NK-92 (cell line): ENCODE data around the gene UNC5A.
"Not testable (repeated sequence)": the region's sequence is repeated elsewhere in the genome, so short reads cannot be mapped to it uniquely, and the experiment has no call there.

Experiments used
- DNase-seq: peaks from one replicate; lab custom pipeline; 2025; ENCODE audit not compliant: unreplicated experiment; lab: John Stamatoyannopoulos, UW

Gene UNC5A

DNA sequence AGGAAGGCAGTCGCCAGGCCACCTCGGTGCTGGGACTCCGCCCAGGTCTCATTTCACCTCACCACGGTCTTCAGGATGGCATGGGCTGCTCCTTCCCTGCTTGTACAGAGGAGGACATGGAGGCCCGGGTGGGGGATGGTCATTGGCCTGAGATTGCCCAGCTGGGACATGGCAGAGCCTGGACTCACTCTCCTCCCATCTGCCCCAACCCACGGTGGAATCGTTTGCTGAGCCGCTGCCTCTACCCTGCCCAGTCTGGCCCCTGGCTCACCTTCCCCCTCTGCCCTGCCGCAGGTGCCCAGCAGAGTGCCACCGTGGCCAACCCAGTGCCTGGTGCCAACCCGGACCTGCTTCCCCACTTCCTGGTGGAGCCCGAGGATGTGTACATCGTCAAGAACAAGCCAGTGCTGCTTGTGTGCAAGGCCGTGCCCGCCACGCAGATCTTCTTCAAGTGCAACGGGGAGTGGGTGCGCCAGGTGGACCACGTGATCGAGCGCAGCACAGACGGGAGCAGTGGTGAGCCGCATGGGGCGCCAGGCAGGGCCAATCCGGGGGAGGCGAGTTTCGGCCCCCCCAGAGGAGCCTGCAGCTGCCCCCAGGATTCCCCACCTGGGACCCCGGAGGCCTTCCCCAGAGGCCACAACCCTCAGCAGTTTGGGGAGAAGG is 52.1 kb downstream of the UNC5A start:
- DNase-seq, result no peak

DNA sequence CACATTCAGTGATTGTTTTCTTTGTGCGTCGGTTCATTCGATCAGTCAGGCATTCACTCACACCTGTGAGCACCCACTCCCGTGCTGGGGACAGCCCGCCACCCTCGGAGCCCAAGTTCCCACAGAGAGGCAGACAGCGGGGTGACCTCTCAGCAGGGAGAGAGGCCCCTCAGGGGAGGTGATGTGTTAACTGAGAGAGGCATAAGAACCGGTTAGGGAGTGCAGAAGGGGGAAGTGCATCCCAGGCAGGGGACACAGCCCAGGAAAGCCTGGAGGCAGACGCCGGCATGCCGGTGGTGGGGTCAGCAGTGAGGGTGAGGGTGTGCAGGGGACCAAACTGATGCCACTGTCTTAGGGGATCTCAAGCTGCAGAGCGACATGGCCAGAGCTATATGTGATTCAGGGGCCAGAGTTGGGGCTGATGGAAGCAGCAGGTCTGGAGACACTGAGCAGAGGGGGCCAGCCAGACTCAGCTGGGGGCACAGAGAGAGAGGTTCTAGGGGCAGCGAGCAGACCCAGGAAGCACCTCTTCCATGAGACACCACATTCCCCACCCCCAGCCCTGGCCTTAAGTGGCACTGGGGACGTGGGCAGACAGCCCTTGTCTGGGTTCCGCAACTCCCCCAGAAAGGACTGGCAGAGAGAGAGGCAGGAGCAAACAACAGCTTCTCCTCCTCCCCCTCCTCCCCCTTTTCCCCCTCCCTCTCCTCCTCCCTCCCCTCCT is 52.8 kb downstream of the UNC5A start:
- DNase-seq, result no peak

DNA sequence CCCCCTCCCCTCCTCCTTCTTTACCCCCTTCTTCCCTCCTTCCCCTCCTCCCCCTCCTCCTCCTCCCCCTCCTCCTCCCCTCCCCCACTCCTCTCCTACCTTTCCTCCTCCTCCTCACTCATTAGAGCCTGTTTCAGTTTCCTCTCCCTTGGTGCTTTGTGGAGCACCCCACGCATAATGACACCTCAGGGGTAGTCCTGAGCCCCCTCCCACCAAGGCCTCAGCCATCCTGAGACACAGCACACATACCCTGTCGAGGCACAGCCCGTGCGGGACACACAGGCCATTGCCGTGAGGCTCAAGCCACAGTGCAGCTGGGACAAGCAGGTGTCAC is 53.4 kb downstream of the UNC5A start:
- DNase-seq, result no peak

DNA sequence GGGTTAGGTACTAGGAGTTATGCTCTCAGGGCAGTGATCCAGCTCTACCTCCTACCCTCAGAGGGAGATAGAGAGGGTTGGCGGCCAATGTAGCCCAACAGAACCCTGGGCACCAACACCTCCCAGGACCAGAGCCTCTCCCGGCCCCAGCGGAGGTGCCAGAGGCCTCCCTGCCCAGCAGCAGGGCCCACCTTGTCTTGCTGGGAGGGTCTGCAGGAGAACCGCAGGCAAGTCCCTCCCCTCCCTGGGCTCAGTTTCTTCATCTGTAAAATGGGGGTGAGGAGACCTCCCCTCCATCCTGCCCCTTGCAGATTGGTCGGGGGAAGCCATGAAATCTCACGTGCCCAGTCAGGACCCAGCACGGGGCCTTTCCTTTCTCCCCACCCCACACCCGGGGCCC is 54.4 kb downstream of the UNC5A start:
- DNase-seq, result no peak

DNA sequence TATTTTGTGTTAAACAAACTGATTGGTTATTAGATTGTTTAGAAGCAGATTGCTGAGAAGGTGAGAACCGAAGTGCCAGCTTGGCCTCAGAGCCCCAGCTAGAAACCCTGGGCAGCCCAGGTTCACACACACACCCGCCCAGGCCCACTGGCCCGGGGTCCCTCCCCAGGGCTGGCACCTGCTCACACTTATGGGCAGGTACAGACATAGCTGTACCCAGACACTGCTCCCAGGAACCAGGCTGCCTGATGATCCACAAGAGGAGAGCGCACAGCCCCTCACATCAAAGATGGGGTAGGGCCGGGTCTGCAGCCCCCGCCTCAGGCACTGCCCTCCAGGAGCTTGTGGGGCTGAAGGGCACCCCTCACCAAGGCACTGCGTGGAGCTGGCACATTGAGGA is 55.6 kb downstream of the UNC5A start:
- no peak for DNase-seq

DNA sequence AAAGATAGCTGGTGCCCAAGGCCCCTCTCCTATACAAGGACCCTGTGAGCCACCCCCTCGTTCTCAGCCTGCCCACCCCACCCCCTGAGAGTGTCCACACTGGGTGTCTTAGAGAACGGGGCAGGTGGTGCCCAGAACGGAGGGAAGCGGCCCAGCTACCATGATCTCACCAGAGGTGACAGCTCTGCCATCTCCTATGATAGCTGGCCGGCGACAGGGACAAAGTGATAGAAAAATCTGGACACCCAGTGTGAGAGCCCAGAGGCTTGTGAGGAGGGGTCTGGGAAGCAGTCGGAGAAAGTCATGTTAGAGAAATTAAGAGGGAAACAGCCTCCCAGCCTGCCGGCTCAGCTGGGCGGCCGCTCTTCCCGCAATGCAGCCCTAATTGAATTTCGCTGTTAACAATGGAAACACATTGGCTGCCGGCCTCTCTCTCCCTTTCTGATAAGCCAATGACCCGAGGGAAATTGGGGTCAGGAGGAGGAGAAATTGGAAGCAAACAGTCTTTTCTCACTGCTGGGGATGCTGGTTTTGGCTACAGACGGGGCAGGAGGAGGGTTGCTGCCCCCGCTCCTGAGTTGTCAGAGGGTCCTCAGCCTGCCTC is 56.5 kb downstream of the UNC5A start:
- DNase-seq, result no peak

DNA sequence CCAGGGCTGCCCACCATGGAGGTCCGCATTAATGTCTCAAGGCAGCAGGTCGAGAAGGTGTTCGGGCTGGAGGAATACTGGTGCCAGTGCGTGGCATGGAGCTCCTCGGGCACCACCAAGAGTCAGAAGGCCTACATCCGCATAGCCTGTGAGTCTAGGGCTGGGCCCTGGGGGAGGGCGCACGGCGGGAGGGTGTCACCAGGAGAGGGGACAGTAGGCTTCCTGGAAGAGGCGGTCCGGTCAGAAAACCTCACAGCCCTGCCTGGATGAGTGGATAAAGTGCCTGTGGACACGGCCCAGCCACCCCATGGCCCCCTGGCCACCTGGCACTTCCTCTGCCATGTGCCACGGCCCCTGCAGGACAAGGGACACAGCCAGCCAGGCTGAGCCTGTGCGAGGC is 57.8 kb downstream of the UNC5A start:
- no peak for DNase-seq

DNA sequence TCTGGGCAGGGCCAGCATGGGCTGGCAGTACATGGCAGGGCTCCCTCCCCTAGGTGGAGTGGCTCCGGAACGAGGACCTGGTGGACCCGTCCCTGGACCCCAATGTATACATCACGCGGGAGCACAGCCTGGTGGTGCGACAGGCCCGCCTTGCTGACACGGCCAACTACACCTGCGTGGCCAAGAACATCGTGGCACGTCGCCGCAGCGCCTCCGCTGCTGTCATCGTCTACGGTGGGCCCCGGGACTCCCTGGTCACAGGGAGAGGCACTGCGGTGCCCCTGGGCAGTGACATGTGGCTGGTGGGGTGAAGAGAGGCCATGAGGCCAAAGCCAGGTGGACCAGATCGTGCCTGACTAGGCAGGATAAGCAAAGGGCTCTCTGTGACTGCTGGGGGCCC is 58.4 kb downstream of the UNC5A start:
- DNase-seq, result no peak

DNA sequence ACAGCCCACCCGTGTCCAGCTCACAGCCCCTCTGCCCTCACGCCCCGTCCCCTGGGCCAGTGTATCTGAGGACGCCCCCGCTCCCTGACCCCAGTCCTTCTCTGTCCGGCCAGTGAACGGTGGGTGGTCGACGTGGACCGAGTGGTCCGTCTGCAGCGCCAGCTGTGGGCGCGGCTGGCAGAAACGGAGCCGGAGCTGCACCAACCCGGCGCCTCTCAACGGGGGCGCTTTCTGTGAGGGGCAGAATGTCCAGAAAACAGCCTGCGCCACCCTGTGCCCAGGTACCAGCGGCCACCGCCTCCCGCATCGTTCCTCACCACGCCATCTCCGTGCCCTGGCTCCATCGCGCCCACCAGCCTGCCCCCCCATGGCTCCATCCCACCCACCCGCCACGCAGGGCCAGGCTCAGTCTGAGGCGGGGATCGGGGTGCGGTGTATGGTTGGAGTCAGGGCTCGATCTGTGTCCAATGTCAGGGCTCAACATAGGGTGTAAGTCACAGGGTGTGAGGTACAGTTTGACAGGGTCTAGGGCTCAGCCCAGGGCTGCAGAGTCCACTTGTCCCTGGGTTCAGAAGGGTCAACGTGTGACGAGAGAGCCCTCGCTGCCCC is 59.2 kb downstream of the UNC5A start:
- DNase-seq, result no peak

DNA sequence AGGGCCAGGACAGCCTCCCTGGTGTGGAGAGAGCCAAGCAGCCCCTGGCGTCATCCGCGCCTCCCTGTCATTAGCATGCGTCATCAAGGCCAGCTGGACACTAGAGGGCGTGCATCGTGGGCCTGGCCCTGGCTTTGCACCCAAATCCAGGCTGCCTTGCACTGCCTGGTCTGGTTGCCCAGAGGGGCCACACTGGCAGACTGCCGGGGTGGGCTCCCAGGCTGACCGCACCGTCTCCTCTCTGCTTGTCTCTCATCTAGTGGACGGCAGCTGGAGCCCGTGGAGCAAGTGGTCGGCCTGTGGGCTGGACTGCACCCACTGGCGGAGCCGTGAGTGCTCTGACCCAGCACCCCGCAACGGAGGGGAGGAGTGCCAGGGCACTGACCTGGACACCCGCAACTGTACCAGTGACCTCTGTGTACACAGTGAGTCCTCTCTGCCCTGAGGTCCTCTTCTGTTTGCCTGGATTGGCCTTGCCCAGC is 59.8 kb downstream of the UNC5A start:
- no peak for DNase-seq

DNA sequence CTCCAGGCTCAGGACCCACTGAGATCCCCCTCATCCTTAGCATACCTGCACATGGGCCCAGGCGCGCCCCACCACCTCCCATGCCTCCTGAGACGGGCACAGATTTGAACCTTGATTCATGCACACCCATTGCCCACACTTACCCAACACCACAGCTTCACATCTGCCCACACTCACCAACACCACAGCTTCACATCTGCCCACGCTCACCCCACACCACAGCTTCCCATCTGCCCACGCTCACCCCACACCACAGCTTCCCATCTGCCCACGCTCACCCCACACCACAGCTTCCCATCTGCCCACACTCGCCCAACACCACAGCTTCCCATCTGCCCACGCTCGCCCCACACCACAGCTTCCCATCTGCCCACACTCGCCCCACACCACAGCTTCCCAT is 60.3 kb downstream of the UNC5A start:
- DNase-seq, result not testable (repeated sequence)

DNA sequence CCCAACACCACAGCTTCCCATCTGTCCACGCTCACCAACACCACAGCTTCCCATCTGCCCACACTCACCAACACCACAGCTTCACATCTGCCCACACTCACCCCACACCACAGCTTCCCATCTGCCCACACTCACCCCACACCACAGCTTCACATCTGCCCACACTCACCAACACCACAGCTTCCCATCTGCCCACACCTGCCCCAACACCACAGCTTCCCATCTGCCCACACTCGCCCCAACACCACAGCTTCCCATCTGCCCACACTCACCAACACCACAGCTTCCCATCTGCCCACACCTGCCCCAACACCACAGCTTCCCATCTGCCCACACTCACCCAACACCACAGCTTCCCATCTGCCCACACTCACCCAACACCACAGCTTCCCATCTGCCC is 62.2 kb downstream of the UNC5A start:
- not testable (repeated sequence) for DNase-seq

DNA sequence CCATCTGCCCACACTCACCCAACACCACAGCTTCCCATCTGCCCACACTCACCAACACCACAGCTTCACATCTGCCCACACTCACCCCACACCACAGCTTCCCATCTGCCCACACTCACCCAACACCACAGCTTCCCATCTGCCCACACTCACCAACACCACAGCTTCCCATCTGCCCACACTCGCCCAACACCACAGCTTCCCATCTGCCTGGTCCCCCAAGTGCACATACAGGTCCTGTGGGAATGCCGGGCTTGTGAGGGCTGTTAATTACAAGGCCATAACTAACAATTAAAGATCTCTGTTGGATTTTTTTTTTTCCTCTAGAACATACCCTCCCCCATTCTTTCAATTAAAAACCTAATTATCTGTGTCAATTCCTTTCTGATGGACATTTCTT is 62.7 kb downstream of the UNC5A start:
- not testable (repeated sequence) for DNase-seq

DNA sequence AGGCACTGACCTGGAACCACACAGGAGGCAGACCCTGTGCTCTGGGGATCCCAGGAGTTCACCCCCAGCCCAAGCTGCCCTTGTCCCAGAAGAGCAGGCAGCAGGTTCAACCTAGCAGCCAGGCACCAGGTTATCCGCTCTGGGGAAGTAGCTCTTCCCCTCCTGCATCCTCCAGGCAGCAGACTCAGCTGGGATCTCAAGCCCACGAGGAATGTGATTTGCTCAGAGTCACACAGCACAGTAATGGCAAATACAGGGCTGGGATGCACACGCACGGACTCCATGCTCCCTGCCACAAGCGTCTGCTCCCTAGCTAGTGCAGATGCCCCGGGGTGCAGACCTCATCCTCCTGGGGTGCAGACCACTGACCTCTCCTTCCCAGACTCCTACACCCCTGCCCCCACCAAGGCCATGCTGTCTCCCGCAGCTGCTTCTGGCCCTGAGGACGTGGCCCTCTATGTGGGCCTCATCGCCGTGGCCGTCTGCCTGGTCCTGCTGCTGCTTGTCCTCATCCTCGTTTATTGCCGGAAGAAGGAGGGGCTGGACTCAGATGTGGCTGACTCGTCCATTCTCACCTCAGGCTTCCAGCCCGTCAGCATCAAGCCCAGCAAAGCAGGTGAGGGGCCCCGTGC is 63.3 kb downstream of the UNC5A start:
- no peak for DNase-seq

DNA sequence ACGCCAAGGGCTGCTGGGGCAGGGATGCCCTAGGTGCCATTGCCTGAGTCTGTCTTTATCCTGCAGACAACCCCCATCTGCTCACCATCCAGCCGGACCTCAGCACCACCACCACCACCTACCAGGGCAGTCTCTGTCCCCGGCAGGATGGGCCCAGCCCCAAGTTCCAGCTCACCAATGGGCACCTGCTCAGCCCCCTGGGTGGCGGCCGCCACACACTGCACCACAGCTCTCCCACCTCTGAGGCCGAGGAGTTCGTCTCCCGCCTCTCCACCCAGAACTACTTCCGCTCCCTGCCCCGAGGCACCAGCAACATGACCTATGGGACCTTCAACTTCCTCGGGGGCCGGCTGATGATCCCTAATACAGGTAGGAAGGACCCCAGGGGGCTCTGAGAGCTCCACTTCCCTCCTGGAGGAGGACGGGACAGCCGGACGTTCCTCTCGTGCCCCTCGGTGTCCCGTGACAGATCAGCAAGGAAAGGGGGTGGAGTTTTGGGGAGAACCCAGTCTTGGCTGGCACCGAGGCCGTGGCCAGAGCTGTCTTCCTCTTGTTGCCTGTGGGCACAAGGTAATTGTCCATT is 63.9 kb downstream of the UNC5A start:
- no peak for DNase-seq

DNA sequence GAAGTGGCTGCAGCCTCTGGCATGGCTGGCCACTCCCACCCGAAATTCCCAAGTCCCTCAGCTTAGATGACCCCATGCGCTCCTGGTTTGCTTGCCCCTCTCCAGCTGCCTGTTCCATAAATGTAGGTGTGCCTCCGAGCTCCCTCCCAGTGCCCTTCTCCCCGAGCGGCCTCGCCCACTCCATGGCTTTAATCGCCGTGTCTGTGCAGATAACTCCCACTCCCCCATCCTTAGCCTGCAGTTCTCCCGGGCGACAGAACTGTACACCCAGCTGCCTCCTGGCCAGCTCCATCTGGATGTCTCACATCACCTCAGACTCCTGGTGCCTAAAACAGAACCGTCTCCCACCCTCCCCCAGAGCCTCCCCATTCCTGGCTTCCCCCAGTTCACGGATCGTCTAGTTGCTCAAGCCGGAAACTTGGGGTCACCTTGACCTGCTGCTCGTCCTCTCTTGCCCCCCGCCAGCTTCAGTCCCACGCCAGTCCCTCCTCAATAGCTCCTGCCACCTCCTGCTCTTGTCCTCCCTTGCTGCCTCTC is 64.7 kb downstream of the UNC5A start:
- no peak for DNase-seq

DNA sequence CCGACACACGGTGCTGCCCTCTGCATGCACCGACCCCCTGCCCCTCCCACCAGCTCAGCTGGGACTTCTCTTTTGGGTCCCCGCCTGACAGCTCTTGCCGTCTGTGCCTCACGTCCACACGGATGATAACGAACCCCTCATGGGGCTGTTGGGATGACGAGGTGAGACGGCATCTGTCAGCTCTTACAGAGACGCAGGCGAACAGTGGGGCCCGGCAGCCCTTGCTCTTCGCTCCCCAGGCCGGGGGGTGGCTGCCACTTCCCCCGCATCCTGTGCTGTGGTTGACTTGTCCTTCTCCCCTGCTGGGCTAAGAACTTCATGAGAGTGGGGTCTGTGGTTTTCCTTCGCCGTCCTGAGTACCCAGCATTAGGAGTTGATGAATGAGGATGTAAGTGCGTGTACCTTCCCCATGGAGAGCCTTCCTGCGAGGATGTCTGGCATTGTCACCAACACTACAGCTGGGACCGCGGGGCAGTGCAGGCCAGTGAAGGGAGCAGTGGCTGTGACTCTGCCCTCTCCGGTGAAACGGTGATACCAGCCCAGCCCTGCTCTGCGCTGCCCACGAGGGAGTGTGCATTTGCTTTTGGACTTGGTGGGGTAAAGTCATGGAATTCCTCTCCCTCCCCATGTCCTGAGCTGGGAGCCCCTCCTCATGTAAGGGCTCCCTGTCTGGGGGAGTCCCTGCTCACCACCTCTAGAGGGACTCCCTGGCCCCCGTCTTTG is 65.6 kb downstream of the UNC5A start:
- DNase-seq, result no peak

DNA sequence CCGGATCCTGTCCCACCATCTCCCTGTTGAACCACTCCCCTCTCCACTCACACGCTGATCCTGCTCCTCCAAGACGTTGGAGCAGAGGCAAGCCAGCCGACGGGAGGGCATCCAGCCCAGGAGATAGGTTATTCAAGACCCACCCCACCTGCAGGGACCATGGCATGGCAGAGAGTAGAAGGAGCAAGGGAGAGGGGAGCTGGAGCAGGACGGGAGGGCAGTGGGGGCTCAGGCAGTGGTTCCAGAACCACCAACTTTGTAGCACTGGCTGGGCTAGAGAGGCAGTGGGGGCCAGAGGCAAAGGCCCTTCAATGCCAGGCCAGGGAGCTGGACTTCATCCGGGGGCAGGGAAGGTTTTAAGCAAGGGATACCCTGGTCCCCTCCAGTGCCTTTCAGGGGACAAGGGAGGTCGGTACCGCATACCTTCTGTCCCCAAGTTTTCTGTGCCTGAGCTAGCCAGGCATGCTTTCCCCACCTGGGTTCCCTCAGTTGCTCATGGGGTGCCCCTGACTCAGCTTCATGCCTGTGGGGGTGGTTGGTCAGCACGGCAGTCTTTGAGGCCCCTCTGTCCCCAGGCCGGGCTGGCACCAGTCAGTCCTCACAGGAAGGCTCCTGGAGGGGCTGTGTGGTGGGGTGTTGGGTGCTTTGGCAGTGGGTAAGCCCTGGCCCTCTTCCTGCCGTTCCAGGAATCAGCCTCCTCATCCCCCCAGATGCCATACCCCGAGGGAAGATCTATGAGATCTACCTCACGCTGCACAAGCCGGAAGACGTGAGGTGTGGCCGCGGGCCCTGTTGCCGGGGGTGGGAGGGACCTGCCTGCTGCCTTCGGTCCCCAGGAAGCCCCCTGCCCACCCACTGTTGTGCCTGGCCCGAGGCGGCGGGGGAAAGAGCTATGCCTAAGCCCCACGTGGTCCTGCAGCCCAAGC is 66.4 kb downstream of the UNC5A start:
- no peak for DNase-seq

DNA sequence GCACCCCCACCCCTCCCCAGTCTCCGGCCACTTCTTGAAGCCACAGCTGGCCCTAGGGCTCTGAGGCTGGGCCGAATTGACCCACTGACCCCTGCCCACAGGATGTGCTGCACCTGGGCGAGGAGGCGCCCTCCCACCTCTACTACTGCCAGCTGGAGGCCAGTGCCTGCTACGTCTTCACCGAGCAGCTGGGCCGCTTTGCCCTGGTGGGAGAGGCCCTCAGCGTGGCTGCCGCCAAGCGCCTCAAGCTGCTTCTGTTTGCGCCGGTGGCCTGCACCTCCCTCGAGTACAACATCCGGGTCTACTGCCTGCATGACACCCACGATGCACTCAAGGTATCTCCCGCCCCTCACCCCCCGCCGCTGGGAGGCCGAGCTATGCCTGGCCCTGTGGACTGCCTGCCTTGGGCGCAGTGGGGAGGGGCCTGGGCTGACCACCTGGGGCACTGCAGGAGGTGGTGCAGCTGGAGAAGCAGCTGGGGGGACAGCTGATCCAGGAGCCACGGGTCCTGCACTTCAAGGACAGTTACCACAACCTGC is 67.5 kb downstream of the UNC5A start:
- no peak for DNase-seq
